ENCODE results near the gene AXIN1.

- TF ChIP-seq FOXK1 (CRISPR knock-in tag; IDR thresholded peaks at IDR 0.05) = no peak
- TF ChIP-seq USF2 (CRISPR knock-in tag; IDR thresholded peaks at IDR 0.05) = no peak
These were observed 64.3 kb downstream of the AXIN1 start for GRCh38 chr16:287981-288920.

Measured in WTC11 (cell line).